Neural progenitor cell (in vitro differentiated cells): ENCODE data around the gene GRIK3. TPM values are rescaled to one million over a fixed set of nuclear protein-coding genes. Genes with fewer than 3 reads are reported as not detected.

Experiments
- DNase-seq: peaks from one replicate; pipeline ENCODE4 v3.0.0-alpha.2; 2016; ENCODE audit warnings: low spot score
- H2AFZ ChIP-seq: fragments of 200-600 bp; sonication (generic); replicated peaks from 2 replicates; pipeline ENCODE4 v1.6.1; 2016; ENCODE audit warnings: antibody characterized with exemption
- H3F3A ChIP-seq: fragments of 200-600 bp; sonication (generic); 2 replicates; pipeline ENCODE4 v1.6.1; 2016; ENCODE audit warnings: antibody characterized with exemption, low read depth
- H3K27ac ChIP-seq: fragments of 200-600 bp; sonication (generic); 2 replicates; pipeline ENCODE4 v1.5.1; 2016; ENCODE audit warnings: mild to moderate bottlenecking
- H3K27me3 ChIP-seq: fragments of 200-600 bp; sonication (generic); 2 replicates; pipeline ENCODE4 v1.6.1; 2016; ENCODE audit warnings: mild to moderate bottlenecking, moderate library complexity
- H3K36me3 ChIP-seq: fragments of 200-600 bp; sonication (generic); 2 replicates; pipeline ENCODE4 v1.5.1; 2016
- H3K4me1 ChIP-seq: fragments of 200-600 bp; sonication (generic); 2 replicates; pipeline ENCODE4 v1.6.1; 2016; ENCODE audit warnings: mixed run types
- H3K4me2 ChIP-seq: fragments of 200-600 bp; sonication (generic); 2 replicates; pipeline ENCODE4 v1.6.1; 2016
- H3K4me3 ChIP-seq: fragments of 200-600 bp; sonication (generic); 2 replicates; pipeline ENCODE4 v1.5.1; 2016
- H3K79me2 ChIP-seq: fragments of 200-600 bp; sonication (generic); 2 replicates; pipeline ENCODE4 v1.6.1; 2016; ENCODE audit warnings: low read depth
- H3K9ac ChIP-seq: fragments of 200-600 bp; sonication (generic); 2 replicates; pipeline ENCODE4 v1.6.1; 2016
- H3K9me3 ChIP-seq: fragments of 200-600 bp; sonication (generic); 2 replicates; pipeline ENCODE4 v1.5.1; 2016; ENCODE audit warnings: low read depth
- H4K20me1 ChIP-seq: fragments of 200-600 bp; sonication (generic); 2 replicates; pipeline ENCODE4 v1.6.1; 2016; ENCODE audit warnings: low read depth
- H3K27ac Mint-ChIP-seq: 3 replicates; pipeline ENCODE4 v1.8.0; 2021; ENCODE audit warnings: mixed read lengths
- H3K27me3 Mint-ChIP-seq: 2 replicates; pipeline ENCODE4 v1.8.0; 2022; ENCODE audit warnings: low read depth, mild to moderate bottlenecking, inconsistent platforms, moderate library complexity, mixed read lengths; ENCODE audit not compliant: insufficient read depth
- H3K36me3 Mint-ChIP-seq: 3 replicates; pipeline ENCODE4 v1.8.0; 2021; ENCODE audit warnings: mixed read lengths
- H3K4me1 Mint-ChIP-seq: 3 replicates; pipeline ENCODE4 v1.8.0; 2021; ENCODE audit warnings: mixed read lengths
- H3K4me3 Mint-ChIP-seq: 3 replicates; pipeline ENCODE4 v1.8.0; 2021; ENCODE audit warnings: mild to moderate bottlenecking, moderate library complexity, mixed read lengths
- H3K9me3 Mint-ChIP-seq: 3 replicates; pipeline ENCODE4 v1.8.0; 2020; ENCODE audit warnings: mixed read lengths
- EZH2 ChIP-seq: fragments of 200-600 bp; sonication (generic); IDR thresholded peaks from 2 replicates; pipeline ENCODE4 v1.6.1; 2017; ENCODE audit warnings: antibody characterized with exemption, mild to moderate bottlenecking, moderate library complexity
- EZH2phosphoT487 ChIP-seq: fragments of 200-600 bp; sonication (generic); IDR thresholded peaks from 2 replicates; pipeline ENCODE4 v1.6.1; 2017; ENCODE audit warnings: antibody characterized with exemption
- total RNA-seq: library from RNA; depleted of rRNA; stranded (reverse); fragments of >200 nt; gene quantifications from 2 replicates; pipeline ENCODE4 v1.2.3, GENCODE V29; 2015; ENCODE audit warnings: low replicate concordance
- TF ChIP-seq, protein P1 (sequence below): fragments of 200-600 bp; sonication (generic); IDR thresholded peaks from 2 replicates; pipeline ENCODE4 v1.5.1; 2017; ENCODE audit warnings: antibody characterized with exemption, mild to moderate bottlenecking

GRIK3 gene
- total RNA-seq, 1 donor from 2014 or later: 1.7 TPM

DNA sequence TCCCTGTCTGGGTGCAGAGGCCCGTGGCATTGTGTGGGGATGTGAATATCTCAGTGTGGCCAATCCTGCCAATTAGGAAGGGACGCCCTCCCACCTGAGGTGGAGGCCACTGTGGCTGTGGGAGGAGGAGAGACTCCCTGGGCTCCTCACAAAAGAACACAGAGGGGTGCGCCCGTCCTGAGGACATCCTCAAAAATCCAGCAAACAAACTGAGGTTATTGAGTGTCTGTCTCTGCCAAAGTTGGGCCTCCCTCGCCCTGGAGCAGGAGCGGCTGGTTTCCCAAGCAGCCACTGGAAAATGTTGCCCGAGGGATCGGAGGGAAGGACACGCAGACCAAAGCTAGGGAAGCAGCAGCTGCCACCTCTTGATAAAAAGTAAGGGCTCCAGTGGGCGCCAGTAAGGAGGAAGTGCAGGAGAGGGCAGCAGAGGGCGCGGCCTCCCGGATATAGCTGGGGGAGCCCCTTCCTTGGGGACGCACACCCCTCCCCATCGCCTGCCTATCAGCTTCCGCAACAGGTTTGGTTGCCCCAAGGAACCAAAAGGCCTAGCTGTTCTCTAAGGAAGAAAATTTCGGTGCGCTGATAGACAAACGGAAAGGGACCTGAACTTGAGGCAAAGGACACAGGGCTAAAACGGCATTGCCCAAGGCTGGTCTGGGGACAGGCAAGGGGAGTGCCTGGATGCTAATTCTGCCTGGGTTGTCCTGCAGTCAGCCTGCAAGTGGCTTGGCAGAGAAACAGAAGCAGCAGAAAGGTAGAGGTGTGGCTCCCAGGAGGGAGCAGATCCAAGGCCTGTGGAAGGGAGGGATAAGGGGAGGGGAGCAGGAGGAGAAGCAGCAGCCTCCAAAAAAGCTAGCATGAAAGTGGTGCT, 1.7 kb upstream of the GRIK3 start:
- Mint-ChIP-seq H3K36me3 (no peaks in the 10 kb centered on the region), H3K27me3 (peaks cover 57% of the 10 kb centered on the region), H3K27ac (no peak overlapping the region), H3K9me3 (peaks cover 3% of the 10 kb centered on the region), H3K4me3 (peak overlapping the region; percentile 80), H3K4me1 (peaks cover 62% of the 10 kb centered on the region)
- Histone ChIP-seq H3K4me3 (peak overlapping the region; percentile 56), H2AFZ (no peak overlapping the region), H3K9ac (no peak overlapping the region), H3K9me3 (no peaks in the 10 kb centered on the region), H3K27me3 (peaks cover 67% of the 10 kb centered on the region), H4K20me1 (peaks cover 41% of the 10 kb centered on the region), H3K79me2 (no peaks in the 10 kb centered on the region), H3K4me1 (peaks cover 85% of the 10 kb centered on the region), H3F3A (peaks cover 46% of the 10 kb centered on the region), H3K4me2 (peak overlapping the region; percentile 88), H3K27ac (no peak overlapping the region), H3K36me3 (no peaks in the 10 kb centered on the region)
- TF ChIP-seq EZH2: no peak
- TF ChIP-seq EZH2phosphoT487: no peak
- TF ChIP-seq, protein P1, sequence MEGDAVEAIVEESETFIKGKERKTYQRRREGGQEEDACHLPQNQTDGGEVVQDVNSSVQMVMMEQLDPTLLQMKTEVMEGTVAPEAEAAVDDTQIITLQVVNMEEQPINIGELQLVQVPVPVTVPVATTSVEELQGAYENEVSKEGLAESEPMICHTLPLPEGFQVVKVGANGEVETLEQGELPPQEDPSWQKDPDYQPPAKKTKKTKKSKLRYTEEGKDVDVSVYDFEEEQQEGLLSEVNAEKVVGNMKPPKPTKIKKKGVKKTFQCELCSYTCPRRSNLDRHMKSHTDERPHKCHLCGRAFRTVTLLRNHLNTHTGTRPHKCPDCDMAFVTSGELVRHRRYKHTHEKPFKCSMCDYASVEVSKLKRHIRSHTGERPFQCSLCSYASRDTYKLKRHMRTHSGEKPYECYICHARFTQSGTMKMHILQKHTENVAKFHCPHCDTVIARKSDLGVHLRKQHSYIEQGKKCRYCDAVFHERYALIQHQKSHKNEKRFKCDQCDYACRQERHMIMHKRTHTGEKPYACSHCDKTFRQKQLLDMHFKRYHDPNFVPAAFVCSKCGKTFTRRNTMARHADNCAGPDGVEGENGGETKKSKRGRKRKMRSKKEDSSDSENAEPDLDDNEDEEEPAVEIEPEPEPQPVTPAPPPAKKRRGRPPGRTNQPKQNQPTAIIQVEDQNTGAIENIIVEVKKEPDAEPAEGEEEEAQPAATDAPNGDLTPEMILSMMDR: peak; percentile 35
- peak; percentile 68 for DNase-seq

DNA sequence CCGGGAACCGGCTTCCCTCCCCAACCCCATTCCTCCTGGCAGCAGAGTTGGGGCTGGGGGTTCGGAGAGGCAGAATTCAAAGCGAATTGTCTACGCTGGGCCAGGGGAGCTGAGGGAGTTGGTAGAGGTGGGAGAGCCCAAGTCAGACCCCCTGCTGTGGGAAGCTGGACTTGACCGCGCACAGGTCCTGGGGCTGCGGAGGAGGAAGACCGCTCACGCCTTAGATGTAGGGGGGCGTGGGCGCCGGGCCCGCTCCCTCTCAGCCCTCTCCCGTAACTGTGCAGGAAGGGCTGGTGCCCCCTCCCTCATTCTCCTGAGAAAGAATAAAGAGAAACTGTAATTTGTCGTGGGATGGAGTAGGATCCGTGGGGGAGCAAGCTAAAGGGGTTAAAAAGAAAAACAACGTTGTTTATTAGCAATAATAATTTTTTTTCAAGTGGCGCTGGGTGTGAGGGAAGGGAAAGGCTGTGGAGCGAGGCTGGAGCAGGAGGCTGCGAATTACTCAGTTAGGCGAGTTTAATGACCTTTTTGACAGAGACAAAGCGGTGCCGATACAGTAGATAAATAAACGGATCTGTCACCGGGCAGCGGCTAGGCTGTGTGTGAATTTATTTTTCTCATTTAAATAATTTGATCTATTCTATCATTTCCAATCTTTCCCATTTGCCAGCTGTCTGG, 838 bp upstream of the GRIK3 start:
- Histone ChIP-seq H3K36me3 (no peaks in the 10 kb centered on the region), H3K9ac (no peak overlapping the region), H3K4me3 (peak overlapping the region; percentile 56), H3K9me3 (no peaks in the 10 kb centered on the region), H4K20me1 (peaks cover 47% of the 10 kb centered on the region), H3F3A (peaks cover 47% of the 10 kb centered on the region), H3K4me1 (peaks cover 86% of the 10 kb centered on the region), H3K27me3 (peaks cover 76% of the 10 kb centered on the region), H3K27ac (no peak overlapping the region), H3K4me2 (peak overlapping the region; percentile 88), H2AFZ (no peak overlapping the region), H3K79me2 (no peaks in the 10 kb centered on the region)
- H3K36me3 Mint-ChIP-seq: no peaks in the 10 kb centered on the region
- peak; percentile 96 for TF ChIP-seq EZH2phosphoT487
- TF ChIP-seq, protein P1: no peak
- TF ChIP-seq EZH2: peak; percentile 96
- DNase-seq: peak; percentile 34
- no peak overlapping the region for H3K27ac Mint-ChIP-seq
- peaks cover 59% of the 10 kb centered on the region for H3K4me1 Mint-ChIP-seq
- peaks cover 3% of the 10 kb centered on the region for H3K9me3 Mint-ChIP-seq
- peak overlapping the region; percentile 80 for H3K4me3 Mint-ChIP-seq
- H3K27me3 Mint-ChIP-seq: peaks cover 57% of the 10 kb centered on the region

DNA sequence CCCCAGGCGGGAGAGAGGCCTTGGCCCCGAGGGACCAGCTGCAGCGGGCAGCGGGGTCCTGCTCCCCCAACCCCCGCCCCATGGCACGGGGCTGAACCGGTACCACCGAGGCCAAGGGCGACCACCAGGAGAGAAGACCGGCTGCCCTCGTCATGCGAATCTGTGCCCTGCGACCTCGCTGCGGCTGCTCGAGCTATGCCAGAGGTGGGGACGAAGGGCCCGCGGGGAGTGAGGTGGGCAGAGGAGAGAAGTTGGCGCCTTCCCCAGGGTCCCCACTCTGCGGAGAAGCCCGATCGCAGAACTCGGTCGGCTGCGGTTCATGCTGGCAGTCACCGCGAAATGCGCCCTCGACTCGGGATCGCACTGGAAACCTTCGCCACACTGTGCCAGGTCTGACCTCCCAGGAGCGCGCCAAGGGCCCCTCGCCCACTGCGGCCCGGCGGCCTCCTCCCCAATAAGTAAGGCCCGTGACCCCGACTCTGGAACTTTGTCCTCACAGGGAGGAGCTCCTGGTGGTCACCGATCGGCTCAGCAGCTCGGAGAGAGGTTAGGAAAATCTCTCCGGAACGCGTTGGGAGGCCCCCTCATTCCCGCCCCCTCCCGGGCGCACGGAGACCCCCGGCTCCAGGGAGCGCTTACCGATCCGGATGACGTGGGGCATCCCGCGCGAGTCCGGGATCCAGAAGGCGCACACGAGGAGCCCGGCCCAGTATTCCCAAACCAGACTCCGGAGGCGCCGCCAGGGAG, 787 bp downstream of the GRIK3 start:
- peak overlapping the region; percentile 88 for H3K4me2 ChIP-seq
- H3K27me3 ChIP-seq: peaks cover 88% of the 10 kb centered on the region
- no peak overlapping the region for H3K27ac ChIP-seq
- peak; percentile 59 for DNase-seq
- Mint-ChIP-seq H3K27ac (no peak overlapping the region), H3K9me3 (peaks cover 3% of the 10 kb centered on the region), H3K4me1 (peaks cover 50% of the 10 kb centered on the region), H3K4me3 (peak overlapping the region; percentile 46), H3K36me3 (no peaks in the 10 kb centered on the region), H3K27me3 (peaks cover 61% of the 10 kb centered on the region)
- peaks cover 84% of the 10 kb centered on the region for H3K4me1 ChIP-seq
- TF ChIP-seq EZH2 (peak; percentile 98), EZH2phosphoT487 (peak; percentile 90)
- TF ChIP-seq, protein P1: no peak
- H3F3A ChIP-seq: peaks cover 51% of the 10 kb centered on the region
- H3K36me3 ChIP-seq: no peaks in the 10 kb centered on the region
- no peak overlapping the region for H3K9ac ChIP-seq
- H3K79me2 ChIP-seq: no peaks in the 10 kb centered on the region
- peak overlapping the region; percentile 50 for H2AFZ ChIP-seq
- H3K9me3 ChIP-seq: no peaks in the 10 kb centered on the region
- H4K20me1 ChIP-seq: peaks cover 56% of the 10 kb centered on the region
- peak overlapping the region; percentile 56 for H3K4me3 ChIP-seq
